Prostate gland (tissue), 2 donors: ENCODE measurements around the gene PDCD4.

Experiments used
- CTCF ChIP-seq, 4 experiments: fragments of 200-600 bp in 2 of 4; fragments of 450-650 bp in 2 of 4; sonication (generic) in 2 of 4; IDR thresholded peaks; 1 replicate in 3 of 4; 2 replicates in 1 of 4; pipeline ENCODE4 v1.5.1; 2016 to 2019; ENCODE audit warnings: antibody characterized with exemption in 4 of 4, mild to moderate bottlenecking in 2 of 4, moderate library complexity in 2 of 4
- POLR2A ChIP-seq: fragments of 450-650 bp; IDR thresholded peaks from one replicate; pipeline ENCODE4 v1.6.1; 2016; ENCODE audit warnings: antibody characterized with exemption, mild to moderate bottlenecking
- POLR2AphosphoS5 ChIP-seq: sonication (generic); formaldehyde crosslinking; IDR thresholded peaks from one replicate; pipeline ENCODE4 v1.6.1; 2017; ENCODE audit warnings: antibody characterized with exemption

GRCh38 chr10:110944792-110945396, 73.2 kb downstream of the PDCD4 start:
- TF ChIP-seq CTCF (IDR thresholded peaks at IDR 0.05), result no peak
- TF ChIP-seq POLR2AphosphoS5, result no peak
- TF ChIP-seq POLR2A, result no peak
